Fibroblast of lung (primary cell): ENCODE data around the gene CFAP299.

Experiments
- CTCF ChIP-seq, 2 donors: IDR thresholded peaks in 1 of 2; conservative IDR thresholded peaks in 1 of 2; 1 replicate in 1 of 2; 2 replicates in 1 of 2; pipeline ENCODE4 v1.5.1; 2011 to 2012; ENCODE audit warnings: low read length in 2 of 2, control low read depth in 1 of 2, inconsistent platforms in 1 of 2, low read depth in 1 of 2, mild to moderate bottlenecking in 1 of 2
- EZH2 ChIP-seq: IDR thresholded peaks from 2 replicates; pipeline ENCODE4 v1.5.1; 2012; ENCODE audit warnings: low read length, control low read depth, mild to moderate bottlenecking; ENCODE audit errors: missing control alignments

GRCh38 chr4:80335554-80336358, at the start of gene CFAP299:
- TF ChIP-seq CTCF (conservative IDR thresholded peaks at IDR 0.05 in 1 of 2, IDR thresholded peaks at IDR 0.05 in 1 of 2; ENCODE audit: low read depth in 1 of 2, low read length in 2 of 2) = peak; percentile 49 to 50
- no peak for TF ChIP-seq EZH2
